Right lung (tissue), 5 donors: ENCODE measurements around the gene ELFN1. TPM values are rescaled to one million over a fixed set of nuclear protein-coding genes. Genes with fewer than 3 reads are reported as not detected.

ENCODE experiments used
- DNase-seq, 2 donors: peaks; one replicate each; pipeline ENCODE4 v3.0.0-alpha.2; 2013
- polyA plus RNA-seq, 5 donors: library from polyadenylated mRNA; unstranded; fragments of 120-200 nt; gene quantifications; one replicate each; pipeline versions ENCODE4 v1.2.1 to v1.2.3, GENCODE V29; 2013; ENCODE audit warnings: inconsistent platforms in 1 of 5, low replicate concordance in 1 of 5; ENCODE audit not compliant: insufficient read length in 5 of 5, insufficient read depth in 1 of 5

The ELFN1 gene
- polyA plus RNA-seq, 5 donors, result 1.6 to 4.3 (median 2.7) TPM

DNA sequence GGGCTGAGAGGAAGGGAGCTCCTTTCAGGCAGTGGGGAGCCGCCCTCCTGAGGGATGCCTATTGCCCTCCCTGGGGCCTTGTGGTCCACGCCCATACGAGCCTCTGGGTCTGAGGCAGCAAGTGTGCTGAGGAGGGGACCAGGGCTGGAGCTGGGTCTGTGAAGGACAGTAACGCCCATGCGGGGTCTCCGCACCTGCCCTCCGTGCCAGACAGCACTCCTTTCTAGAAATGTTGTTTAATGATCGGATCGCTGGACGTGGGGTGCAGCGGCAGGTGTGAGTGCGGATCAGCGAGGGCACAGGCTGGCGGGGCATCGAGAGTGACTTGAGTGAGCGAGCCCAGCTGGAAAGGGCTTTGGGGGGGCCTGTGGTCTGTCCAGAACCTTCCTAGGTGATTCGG lies 70.1 kb downstream of the ELFN1 start:
- no peak for DNase-seq

DNA sequence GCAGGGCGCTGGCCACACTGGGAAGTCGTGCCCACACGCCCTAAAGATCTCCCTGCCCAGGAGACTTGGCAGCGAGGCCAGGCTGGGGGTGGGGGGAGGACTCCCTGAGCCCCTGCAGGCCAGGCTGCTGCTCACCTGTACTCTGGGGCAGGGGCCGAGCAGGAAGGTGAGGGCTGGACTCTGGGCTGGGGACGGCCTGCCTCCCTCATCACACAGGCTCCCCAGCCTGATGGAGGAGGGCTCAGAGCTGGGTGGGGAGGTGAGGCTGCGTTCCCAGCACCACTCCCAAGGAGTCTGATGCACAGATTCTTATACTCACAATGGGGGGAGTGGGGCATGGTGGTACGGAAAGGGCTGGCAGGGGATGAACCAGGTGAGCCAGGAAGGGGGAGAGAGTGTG lies 71.2 kb downstream of the ELFN1 start:
- DNase-seq, result no peak

DNA sequence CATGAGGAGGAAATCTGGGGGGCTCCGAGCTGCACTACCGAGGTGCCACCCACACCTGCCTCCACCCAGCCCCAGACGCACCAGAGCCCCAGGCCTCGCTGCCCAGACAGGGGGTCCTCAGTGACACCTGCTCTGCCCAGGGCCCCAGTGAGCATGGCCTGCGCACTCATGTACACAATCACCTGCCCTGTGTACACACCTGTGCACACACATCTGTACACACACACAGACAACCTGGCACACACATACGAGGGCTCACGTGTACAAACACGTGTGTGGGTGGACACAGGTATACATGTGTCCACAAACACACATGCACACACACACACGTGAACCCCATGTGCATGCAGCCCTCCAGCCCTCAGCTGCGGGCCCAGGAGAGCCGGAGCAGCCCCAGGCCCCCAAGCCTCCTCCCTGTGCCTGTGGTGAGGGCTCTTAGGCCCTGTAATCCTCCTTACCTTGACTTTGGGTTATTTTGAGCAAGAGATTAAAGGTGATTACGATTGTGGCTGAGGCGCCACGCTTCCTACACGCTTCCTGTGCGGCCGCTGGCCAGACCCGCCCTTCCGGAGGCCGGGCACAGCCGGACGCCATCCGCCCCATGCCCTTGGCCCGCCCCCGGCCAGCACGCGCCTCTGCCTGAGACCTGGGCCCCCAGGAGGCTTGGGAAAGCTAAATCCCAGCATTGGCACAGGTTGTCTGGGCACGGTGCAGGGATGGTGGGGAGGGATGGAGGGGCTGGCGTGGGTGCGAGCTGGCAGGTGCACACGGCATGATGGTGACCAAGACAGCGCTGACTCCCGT lies 71.9 kb downstream of the ELFN1 start:
- DNase-seq, result no peak

DNA sequence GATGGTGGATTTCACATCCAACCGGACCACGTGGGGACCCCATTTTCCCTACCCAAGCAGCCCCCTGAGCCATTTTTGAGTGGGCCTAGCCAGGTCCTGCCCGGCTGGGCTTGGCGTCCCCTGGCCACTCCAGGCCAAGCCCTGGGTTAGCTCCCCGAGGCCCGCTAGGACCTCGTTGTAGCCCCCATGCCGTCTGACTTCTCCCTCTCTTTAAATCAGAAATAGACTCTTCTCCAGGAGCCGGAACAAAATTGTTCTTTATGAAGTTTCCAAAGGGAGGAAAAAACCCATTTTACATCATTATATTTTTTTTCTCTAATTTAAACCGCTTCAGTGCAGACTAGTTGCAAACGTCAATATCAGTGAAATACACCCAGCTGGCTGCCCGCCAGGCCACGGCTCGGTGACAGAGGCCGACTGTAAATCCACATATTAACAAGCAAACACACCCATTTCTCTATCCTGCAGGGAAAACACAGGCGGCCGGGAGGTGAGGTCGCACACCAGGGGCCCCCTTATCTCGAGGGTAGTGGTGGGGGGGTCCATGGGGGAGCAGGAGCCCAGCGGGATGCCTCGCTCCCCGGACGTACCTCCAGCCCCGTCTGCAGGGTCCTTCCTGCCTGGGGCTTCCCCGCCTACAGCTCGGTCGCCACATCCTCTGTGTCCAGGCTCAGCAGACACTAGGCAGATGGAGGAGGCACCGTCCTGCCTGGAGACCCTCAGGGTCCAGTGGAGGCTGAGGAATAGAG lies 72.7 kb downstream of the ELFN1 start:
- peak; percentile 48 for DNase-seq

DNA sequence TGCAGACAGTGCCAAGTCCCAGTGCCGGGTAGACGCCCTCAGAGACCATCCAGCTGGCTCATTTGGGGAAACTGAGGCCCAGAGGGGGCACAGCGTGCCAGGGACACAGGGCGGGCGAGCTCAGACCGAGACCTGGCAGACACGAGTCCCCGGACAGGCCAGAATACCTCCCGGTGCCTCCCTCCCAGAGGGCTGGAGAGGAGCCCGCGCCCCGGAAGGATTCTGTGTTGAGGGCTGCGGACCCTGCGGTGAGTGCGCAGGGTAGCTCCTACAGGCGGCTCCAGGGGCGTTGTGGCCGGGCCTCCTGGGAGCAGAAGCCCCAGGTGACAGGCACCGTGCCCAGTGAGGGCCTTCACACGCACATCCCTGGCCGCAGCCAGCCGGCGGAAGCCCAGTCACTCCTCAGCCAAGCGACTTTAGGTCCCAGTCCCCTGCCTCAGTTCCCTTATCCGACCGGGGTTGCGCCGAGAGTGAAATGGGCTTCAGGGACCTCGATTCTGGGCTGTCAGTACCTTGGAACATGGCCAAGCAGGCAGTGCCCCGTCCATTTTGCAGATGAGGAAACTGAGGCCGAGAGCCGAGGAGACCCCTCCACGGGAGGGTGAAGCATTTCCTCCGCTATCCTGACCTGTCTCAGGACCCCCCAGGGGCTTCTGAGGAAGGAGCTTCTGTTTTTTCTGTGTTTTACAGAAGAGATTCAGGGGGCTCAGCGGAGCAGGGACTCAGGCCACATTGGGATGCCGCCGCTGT lies 73.6 kb downstream of the ELFN1 start:
- no peak for DNase-seq

DNA sequence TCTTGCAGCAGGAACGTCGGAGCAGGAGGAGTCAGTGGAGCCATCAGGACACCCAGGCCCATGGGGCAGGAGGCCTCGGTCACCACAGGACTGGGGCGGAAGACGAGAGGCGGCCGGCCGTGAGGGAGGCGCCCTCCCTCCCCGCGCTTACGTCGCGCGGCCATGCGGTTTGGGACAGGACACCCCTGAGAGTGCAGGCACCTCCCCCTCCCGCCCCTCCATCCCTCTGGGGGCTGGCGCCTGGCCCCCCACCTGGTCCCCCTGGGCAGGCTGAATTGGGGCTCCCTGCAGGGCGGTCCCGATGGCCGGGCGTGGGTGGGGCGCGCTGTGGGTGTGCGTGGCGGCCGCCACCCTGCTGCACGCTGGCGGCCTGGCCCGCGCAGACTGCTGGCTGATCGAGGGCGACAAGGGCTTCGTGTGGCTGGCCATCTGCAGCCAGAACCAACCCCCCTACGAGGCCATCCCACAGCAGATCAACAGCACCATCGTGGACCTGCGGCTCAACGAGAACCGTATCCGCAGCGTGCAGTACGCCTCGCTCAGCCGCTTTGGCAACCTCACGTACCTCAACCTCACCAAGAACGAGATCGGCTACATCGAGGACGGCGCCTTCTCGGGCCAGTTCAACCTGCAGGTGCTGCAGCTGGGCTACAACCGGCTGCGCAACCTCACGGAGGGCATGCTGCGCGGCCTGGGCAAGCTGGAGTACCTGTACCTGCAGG lies 74.4 kb downstream of the ELFN1 start:
- DNase-seq, result no peak

DNA sequence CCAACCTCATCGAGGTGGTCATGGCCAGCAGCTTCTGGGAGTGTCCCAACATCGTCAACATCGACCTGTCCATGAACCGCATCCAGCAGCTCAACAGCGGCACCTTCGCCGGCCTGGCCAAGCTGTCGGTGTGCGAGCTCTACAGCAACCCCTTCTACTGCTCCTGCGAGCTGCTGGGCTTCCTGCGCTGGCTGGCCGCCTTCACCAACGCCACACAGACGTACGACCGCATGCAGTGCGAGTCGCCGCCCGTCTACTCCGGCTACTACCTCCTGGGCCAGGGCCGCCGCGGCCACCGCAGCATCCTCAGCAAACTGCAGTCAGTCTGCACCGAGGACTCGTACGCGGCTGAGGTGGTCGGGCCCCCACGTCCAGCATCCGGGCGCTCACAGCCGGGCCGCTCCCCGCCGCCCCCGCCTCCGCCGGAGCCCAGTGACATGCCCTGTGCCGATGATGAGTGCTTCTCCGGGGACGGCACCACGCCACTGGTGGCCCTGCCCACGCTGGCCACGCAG lies 75.0 kb downstream of the ELFN1 start:
- DNase-seq, result no peak

DNA sequence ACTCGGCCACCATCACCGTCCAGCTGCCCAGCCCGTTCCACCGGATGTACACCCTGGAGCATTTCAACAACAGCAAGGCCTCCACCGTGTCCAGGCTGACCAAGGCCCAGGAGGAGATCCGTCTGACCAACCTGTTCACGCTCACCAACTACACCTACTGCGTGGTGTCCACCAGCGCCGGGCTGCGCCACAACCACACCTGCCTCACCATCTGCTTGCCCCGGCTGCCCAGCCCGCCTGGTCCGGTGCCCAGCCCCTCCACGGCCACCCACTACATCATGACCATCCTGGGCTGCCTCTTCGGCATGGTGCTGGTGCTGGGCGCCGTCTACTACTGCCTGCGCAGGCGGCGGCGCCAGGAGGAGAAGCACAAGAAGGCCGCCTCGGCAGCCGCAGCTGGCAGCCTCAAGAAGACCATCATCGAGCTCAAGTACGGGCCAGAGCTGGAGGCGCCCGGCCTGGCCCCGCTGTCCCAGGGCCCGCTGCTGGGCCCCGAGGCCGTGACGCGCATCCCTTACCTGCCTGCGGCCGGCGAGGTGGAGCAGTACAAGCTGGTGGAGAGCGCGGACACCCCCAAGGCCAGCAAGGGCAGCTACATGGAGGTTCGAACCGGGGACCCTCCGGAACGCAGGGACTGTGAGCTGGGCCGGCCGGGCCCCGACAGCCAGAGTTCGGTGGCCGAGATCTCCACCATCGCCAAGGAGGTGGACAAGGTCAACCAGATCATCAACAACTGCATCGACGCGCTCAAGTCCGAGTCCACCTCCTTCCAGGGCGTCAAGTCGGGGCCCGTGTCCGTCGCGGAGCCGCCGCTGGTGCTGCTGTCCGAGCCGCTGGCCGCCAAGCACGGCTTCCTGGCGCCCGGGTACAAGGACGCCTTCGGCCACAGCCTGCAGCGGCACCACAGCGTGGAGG lies 75.8 kb downstream of the ELFN1 start:
- no peak for DNase-seq

DNA sequence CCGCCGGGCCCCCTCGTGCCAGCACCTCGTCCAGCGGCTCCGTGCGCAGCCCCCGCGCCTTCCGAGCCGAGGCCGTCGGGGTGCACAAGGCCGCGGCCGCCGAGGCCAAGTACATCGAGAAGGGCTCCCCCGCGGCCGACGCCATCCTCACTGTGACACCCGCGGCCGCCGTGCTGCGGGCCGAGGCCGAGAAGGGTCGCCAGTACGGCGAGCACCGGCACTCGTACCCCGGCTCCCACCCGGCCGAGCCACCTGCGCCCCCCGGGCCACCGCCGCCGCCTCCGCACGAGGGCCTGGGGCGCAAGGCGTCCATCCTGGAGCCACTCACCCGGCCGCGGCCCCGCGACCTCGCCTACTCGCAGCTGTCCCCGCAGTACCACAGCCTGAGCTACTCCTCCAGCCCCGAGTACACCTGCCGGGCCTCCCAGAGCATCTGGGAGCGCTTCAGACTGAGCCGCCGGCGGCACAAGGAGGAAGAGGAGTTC lies 76.5 kb downstream of the ELFN1 start:
- no peak for DNase-seq

DNA sequence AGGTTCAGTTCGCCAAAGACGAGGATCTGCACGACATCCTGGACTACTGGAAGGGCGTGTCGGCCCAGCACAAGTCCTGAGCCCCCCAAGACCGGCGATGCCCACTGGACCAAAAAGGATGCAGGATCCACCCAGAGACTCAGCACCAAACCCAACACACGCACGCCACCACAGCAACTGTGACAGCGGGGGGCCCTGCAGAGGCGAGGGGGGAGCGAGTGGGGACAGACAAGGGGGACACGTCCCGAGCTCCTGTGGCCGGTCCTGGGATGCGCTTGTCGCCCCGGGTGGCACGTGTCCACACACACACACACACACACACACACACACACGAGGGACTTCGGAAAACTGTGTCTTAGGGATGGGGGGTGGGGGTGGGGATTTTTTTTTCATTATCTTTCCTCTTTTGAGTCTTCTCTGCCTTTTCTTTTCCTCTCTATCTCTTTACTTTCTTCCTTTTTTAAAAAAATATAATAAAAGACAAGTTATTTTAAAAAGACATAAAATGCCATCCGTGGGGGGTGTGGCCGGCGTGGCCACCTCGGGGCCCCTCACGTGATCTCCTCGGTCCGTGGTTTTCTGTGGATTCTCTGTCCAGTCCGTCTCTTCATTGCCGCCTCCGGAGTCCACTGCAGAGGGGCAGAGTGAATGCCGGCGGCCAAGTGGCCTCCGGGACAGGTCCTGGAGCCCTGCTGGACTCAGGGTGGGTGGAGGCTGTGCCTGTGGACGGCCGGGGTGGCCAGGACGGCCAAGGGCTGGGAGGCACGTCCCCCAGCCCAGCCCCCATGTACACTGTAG lies 77.1 kb downstream of the ELFN1 start:
- DNase-seq, result no peak

DNA sequence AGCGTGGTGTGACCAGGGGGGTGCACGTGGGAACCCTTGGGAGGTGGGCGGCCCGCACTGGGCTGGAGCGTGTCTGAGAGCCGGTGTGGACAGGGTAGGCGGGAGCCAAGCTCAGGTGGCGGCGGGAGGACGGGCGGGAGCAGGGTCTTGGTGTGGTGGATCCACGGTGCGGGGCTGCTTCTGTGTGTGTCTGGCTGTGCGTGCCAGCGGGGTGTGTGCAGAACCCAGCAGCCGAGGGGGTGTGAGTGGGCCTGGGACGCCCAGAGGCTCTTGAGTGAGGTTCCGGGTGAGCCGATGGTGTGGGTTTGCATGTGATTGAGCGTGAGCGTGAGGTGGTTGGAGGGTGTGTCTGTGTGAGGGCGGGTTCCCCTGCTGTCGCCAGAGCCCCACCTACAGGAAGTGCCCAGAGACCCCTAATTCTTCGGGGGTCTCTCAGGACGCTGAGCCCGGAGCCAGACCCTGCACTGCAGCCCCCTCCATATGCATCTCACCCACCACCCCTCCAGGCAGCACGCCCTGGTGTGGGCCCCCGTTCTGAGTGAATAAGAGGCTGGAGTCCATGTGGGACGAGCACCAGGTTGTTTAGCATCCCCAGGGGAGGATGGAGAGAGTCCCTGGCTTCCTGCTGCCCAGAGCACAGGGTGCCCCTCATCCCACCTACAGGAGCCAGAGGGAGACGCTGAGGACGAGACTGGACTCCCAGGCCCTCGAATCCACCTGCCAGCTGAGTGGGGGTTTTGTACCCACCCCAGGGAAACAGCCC lies 78.2 kb downstream of the ELFN1 start:
- no peak for DNase-seq

DNA sequence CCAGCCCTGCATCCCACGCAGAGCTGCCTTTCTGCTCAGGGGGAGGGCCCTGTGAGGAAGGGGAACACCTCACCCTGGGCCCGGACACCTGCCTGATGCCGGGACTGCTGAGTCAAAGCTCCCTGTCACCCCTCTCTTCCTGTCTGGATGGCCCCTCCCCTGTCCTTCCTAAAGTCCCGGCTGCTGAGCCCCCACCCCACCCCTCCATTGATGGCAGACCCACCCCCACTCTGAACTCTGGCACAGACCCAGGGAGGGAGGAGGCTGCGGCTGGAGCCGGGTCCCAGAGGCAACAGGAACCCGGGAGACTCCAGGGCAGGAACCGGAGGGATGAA lies 78.7 kb downstream of the ELFN1 start:
- no peak for DNase-seq

DNA sequence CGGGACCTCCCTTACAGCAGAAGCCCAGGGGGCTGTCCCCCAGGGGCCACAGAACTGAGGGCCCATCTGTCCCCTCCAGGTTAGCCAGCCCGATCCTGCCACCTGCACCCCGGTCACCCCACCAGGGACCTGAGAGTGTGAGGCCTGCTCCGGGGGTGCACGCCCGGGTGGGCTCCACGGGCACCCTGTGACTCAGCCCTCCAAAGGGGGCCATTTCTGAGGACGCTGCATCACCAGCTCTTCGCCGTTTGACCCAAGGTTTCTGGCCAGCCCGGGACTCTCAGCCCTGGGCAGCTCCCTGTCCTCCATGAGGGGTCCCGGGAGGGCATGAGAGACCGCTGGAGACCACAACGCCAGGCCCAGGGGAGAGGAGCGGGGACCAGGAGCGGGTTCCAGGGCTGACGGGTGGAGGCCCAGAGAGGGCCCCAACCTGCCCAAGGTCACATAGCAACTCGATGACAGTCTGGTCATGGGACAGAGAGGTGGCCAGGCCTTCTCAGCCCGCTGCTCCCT lies 79.3 kb downstream of the ELFN1 start:
- no peak for DNase-seq

DNA sequence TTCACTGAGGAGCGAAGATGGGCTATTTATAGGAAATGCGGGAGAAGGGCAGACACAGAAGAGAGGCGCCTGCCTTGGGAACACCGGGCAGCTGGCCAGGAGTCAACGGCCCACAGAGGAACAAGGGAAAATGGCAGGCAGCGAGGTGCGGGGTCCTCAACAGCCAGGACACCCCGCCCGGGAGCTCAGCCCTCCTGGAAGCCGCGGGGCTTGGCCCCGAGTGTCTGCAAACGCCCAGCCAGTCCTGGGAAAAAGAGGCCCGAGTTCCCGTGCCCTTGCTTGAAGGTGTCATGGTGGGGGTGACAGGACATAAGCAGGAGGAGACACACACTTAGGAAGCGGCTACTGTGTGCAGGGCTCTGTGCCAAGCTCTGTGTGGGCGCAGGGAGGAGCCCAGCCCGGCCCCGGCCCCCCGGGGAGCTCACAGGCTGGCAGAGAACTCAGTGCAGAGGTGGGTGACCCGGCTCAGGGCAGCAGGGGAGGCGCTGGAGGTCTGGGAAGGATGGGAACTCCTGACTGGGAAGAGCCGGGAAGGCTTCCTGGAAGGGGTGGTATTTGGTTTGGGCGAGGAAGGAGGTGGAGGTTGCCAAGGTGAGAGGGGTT lies 79.9 kb downstream of the ELFN1 start:
- no peak for DNase-seq

DNA sequence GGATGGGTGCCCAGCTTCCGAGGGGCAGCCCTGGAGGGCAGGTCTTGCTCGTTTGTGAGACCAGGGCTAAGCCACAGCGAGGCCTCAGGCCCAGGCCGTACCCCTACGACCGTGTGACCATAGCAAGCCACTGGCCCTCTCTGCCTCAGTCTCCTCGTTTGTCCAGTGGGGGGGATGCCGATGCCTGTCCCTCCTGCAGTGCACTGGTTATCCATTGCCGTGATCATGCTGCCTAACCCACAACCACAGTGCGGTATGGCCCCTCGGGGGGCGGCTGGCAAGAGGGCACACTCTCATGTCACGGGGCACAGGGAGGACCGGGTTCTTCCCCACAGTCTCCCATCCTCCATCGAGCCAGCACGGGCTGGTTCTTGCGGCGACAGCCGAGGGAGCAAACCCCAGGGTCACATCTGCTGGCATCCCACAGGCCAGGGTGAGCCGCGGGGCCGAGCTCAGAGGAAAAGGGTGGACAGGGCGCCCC lies 80.5 kb downstream of the ELFN1 start:
- DNase-seq, result no peak

DNA sequence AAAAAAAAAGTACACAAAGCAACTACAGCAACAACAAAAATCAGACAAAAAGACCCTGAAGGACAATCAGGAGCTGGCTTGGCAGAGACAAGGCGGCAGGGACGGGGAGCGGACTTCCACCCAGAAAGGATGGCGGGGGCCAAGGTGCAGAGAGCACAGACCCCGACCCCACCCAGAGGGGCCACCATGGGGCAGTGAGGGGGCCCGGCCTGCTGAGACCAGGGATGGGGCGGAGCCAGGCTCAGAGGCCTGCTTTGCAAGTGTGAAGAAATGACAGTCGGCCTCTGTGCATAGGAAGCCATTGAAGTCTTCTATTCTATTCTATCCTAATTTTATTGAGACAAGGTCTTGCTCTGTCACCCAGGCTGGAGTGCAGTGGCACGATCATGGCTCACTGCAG lies 82.0 kb downstream of the ELFN1 start:
- no peak for DNase-seq

DNA sequence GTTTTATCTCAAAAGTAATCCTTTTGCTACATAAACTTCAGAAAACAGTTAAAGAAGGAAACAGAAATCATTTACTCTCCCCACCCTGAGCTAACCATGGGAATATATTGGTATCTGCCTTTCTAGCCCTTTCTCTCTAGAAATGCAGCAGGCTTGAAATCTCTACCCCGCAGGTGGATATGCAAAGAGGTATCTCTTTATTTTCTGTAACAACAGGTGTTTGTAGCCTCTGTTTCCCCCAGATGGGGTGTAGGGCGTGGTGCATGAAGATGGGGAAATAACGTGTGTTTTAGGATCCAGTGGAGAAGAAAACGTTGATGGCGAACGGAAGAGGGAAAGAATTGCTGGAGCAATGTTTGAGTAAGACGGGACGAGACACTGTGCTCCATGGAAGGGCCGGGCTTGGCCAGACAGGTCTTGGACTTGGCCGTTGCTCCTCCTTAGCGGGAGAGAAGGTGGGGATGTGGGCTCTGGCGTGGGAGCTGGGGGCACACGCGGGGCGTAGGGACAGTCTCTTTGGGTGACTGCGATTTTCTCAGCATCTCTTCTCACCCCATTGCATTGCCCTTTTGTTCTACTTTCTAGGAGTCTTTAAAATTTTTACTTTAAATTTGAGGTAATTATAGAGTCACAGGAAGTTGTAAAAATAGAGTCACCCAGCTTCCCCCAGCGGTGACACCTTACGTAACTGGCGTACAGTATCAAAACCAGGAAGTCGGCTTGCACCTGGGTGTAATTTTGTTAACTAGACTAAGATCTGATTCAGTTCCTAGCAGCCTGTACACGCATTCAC lies 82.9 kb downstream of the ELFN1 start:
- no peak for DNase-seq
